ENCODE results near the gene MUC16.
A peak's percentile ranks its signal among the peaks of the same experiment; 100 is the strongest.

The MUC16 gene

GRCh38 chr19:9009935-9010651 lies at the start of gene MUC16 (continued):
- TF ChIP-seq PATZ1 (tag by site-specific recombination; IDR thresholded peaks at IDR 0.05), result no peak

GRCh38 chr19:9058905-9059667 lies 48.9 kb upstream of the MUC16 start:
- H3K36me3 ChIP-seq (ENCODE audit: control insufficient read depth in 2 of 2, insufficient read depth in 1 of 2, low read length in 2 of 2), result no peaks in the 10 kb centered on the region
- TF ChIP-seq ZIC2 (tag by site-specific recombination; IDR thresholded peaks at IDR 0.05), result peak; percentile 57; the same call in 1 of the 2 replicates
- TF ChIP-seq SP7 (tag by site-specific recombination; IDR thresholded peaks at IDR 0.05), result 0 out of 2 replicates have a peak, but pooled peaks have one; percentile 26
- no peak for TF ChIP-seq ZNF48 (tag by site-specific recombination; IDR thresholded peaks at IDR 0.05)
- H3K27ac ChIP-seq (ENCODE audit: extremely low read depth, low read depth, low read length), result no peak overlapping the region
- H3K4me1 ChIP-seq (ENCODE audit: control insufficient read depth, insufficient read depth, low read length), result no peaks in the 10 kb centered on the region
- POLR2A ChIA-PET, result no interaction called here
- no peak overlapping the region for H3K4me3 ChIP-seq (ENCODE audit: low read depth, low read length)
- no peaks in the 10 kb centered on the region for H3K9me3 ChIP-seq (ENCODE audit: control insufficient read depth, insufficient read depth, low read depth, low read length)
- CTCF ChIA-PET, result no interaction called here

GRCh38 chr19:9057505-9058258 lies 47.5 kb upstream of the MUC16 start:
- H3K9me3 ChIP-seq (ENCODE audit: control insufficient read depth, insufficient read depth, low read depth, low read length), result no peaks in the 10 kb centered on the region
- POLR2A ChIA-PET, result interaction anchor here (0.6 to 0.7 kb wide), 2 partner anchors 74 to 1358 kb away, joined by 3 read pairs; no protein-coding TSS in a partner anchor
- CTCF ChIA-PET, result interaction anchor here (1.1 kb wide), 1 partner anchor 479 kb away, joined by 6 read pairs; no protein-coding TSS in a partner anchor
- 0 out of 2 replicates have a peak, but pooled peaks have one; percentile 41 for TF ChIP-seq ZBTB8A (tag by site-specific recombination; IDR thresholded peaks at IDR 0.05)
- TF ChIP-seq, protein P1, sequence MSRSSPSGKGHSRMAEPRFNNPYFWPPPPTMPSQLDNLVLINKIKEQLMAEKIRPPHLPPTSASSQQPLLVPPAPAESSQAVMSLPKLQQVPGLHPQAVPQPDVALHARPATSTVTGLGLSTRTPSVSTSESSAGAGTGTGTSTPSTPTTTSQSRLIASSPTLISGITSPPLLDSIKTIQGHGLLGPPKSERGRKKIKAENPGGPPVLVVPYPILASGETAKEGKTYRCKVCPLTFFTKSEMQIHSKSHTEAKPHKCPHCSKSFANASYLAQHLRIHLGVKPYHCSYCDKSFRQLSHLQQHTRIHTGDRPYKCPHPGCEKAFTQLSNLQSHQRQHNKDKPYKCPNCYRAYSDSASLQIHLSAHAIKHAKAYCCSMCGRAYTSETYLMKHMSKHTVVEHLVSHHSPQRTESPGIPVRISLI (tag by site-specific recombination; IDR thresholded peaks at IDR 0.05), result no peak
- TF ChIP-seq ZNF214 (tag by site-specific recombination; IDR thresholded peaks at IDR 0.05; ENCODE audit: borderline replicate concordance), result no peak
- no peak for TF ChIP-seq ZNF2 (tag by site-specific recombination; IDR thresholded peaks at IDR 0.05)
- TF ChIP-seq ZNF555 (tag by site-specific recombination; conservative IDR thresholded peaks at IDR 0.05), result peak; percentile 58
- no peak for TF ChIP-seq ZNF785 (tag by site-specific recombination; IDR thresholded peaks at IDR 0.05)
- peak; percentile 43; the same call in 1 of the 2 replicates for TF ChIP-seq ZNF266 (tag by site-specific recombination; IDR thresholded peaks at IDR 0.05; ENCODE audit: low read depth)
- TF ChIP-seq, protein P2, sequence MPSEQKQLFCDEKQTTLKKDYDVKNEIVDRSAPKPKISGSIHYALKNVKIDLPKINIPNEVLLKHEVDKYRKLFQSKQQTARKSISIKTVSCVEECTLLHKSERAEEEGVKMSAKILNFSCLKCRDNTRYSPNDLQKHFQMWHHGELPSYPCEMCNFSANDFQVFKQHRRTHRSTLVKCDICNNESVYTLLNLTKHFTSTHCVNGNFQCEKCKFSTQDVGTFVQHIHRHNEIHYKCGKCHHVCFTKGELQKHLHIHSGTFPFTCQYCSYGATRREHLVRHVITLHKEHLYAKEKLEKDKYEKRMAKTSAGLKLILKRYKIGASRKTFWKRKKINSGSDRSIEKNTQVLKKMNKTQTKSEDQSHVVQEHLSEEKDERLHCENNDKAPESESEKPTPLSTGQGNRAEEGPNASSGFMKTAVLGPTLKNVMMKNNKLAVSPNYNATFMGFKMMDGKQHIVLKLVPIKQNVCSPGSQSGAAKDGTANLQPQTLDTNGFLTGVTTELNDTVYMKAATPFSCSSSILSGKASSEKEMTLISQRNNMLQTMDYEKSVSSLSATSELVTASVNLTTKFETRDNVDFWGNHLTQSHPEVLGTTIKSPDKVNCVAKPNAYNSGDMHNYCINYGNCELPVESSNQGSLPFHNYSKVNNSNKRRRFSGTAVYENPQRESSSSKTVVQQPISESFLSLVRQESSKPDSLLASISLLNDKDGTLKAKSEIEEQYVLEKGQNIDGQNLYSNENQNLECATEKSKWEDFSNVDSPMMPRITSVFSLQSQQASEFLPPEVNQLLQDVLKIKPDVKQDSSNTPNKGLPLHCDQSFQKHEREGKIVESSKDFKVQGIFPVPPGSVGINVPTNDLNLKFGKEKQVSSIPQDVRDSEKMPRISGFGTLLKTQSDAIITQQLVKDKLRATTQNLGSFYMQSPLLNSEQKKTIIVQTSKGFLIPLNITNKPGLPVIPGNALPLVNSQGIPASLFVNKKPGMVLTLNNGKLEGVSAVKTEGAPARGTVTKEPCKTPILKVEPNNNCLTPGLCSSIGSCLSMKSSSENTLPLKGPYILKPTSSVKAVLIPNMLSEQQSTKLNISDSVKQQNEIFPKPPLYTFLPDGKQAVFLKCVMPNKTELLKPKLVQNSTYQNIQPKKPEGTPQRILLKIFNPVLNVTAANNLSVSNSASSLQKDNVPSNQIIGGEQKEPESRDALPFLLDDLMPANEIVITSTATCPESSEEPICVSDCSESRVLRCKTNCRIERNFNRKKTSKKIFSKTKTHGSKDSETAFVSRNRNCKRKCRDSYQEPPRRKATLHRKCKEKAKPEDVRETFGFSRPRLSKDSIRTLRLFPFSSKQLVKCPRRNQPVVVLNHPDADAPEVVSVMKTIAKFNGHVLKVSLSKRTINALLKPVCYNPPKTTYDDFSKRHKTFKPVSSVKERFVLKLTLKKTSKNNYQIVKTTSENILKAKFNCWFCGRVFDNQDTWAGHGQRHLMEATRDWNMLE (tag by site-specific recombination; conservative IDR thresholded peaks at IDR 0.05; ENCODE audit: low read depth), result peak; percentile 70
- TF ChIP-seq BCL6B (tag by site-specific recombination; IDR thresholded peaks at IDR 0.05), result no peak
- TF ChIP-seq ELK4 (IDR thresholded peaks at IDR 0.05; ENCODE audit: borderline replicate concordance, low read depth, low read length), result no peak
- no peak for TF ChIP-seq ZNF223 (tag by site-specific recombination; IDR thresholded peaks at IDR 0.05)
- TF ChIP-seq BCL11A (tag by site-specific recombination; IDR thresholded peaks at IDR 0.05; ENCODE audit: low read depth), result no peak
- peak; percentile 29; the same call in 1 of the 2 replicates for TF ChIP-seq ZNF558 (tag by site-specific recombination; IDR thresholded peaks at IDR 0.05)
- no peak for TF ChIP-seq ZNF792 (tag by site-specific recombination; IDR thresholded peaks at IDR 0.05)
- no peak for TF ChIP-seq ZNF112 (tag by site-specific recombination; IDR thresholded peaks at IDR 0.05)

More at GRCh38 chr19:9057505-9058258, 47.5 kb upstream of the MUC16 start:
- H3K4me1 ChIP-seq (ENCODE audit: control insufficient read depth, insufficient read depth, low read length), result no peaks in the 10 kb centered on the region
- H3K4me3 ChIP-seq (ENCODE audit: low read depth, low read length), result no peak overlapping the region
- H3K27ac ChIP-seq (ENCODE audit: extremely low read depth, low read depth, low read length), result no peak overlapping the region
- H3K36me3 ChIP-seq (ENCODE audit: control insufficient read depth in 2 of 2, insufficient read depth in 1 of 2, low read length in 2 of 2), result no peaks in the 10 kb centered on the region

Data from HEK293 (cell line).